GM12878 (cell line): ENCODE measurements around the gene CELA3B. TPM values are rescaled to one million over a fixed set of nuclear protein-coding genes. Genes with fewer than 3 reads are reported as not detected.
"Not testable (repeated sequence)": the region's sequence is repeated elsewhere in the genome, so short reads cannot be mapped to it uniquely, and the experiment has no call there.

Source experiments
- ATAC-seq: fragments of 200-7000 bp; cut with Tn5 transposase; 3 replicates; pipeline ENCODE4 v1.9.1; 2020; ENCODE audit warnings: mild to moderate bottlenecking, moderate library complexity
- BruUV-seq: library from RNA; stranded (reverse); fragments of 400-500 nt; replicated peaks from 2 replicates; lab custom pipeline; 2021; lab: Mats Ljungman, UMichigan
- CTCF ChIA-PET: fragments of 300-600 bp; sonication (Branson Sonifier 250); formaldehyde crosslinking; extraction: SDS; loops from one replicate; lab custom pipeline; 2021; ENCODE audit warnings: inconsistent platforms; lab: Yijun Ruan, JAX
- POLR2A ChIA-PET: fragments of 350-600 bp; formaldehyde crosslinking; extraction: SDS; loops from one replicate; lab custom pipeline; 2021; ENCODE audit warnings: inconsistent platforms; lab: Charles Lee
- RAD21 ChIA-PET: fragments of 300-600 bp; sonication (Branson Sonifier 250); formaldehyde crosslinking; loops from one replicate; lab custom pipeline; 2023; ENCODE audit warnings: antibody characterized with exemption; ENCODE audit not compliant: unreplicated experiment; lab: Charles Lee
- SMC1A ChIA-PET: fragments of 300-600 bp; sonication (Branson Sonifier 250); formaldehyde crosslinking; loops from one replicate; lab custom pipeline; 2023; ENCODE audit not compliant: unreplicated experiment, uncharacterized antibody; lab: Charles Lee
- DNase-seq: peaks from one replicate; pipeline ENCODE4 v3.0.0-alpha.2; 2011; ENCODE audit warnings: low read depth, low spot score
- FAIRE-seq: peaks from 3 replicates; lab custom pipeline; 2011; peaks lifted over from hg19 to GRCh38; lab: Jason Lieb, UNC
- H2AFZ ChIP-seq: 2 replicates; pipeline ENCODE4 v1.6.0; 2011; ENCODE audit warnings: low read depth, low read length, control low read depth; ENCODE audit not compliant: control insufficient read depth
- H3K27ac ChIP-seq: 2 replicates; pipeline ENCODE4 v1.5.1; 2011; ENCODE audit warnings: control low read depth; ENCODE audit not compliant: control insufficient read depth, insufficient read depth
- H3K27me3 ChIP-seq, 2 experiments: replicated peaks in 1 of 2; 2 replicates each; pipeline versions ENCODE4 v1.6.0 to v1.6.1; 2011; ENCODE audit warnings: low read length in 1 of 2; ENCODE audit not compliant: control insufficient read depth in 2 of 2, insufficient read depth in 2 of 2
- H3K36me3 ChIP-seq, 2 experiments: 2 replicates each; pipeline ENCODE4 v1.5.1; 2011; ENCODE audit warnings: low read length in 1 of 2; ENCODE audit not compliant: control insufficient read depth in 2 of 2, insufficient read depth in 2 of 2
- H3K4me1 ChIP-seq: 2 replicates; pipeline ENCODE4 v1.6.1; 2011; ENCODE audit warnings: mild to moderate bottlenecking, low read length, moderate library complexity, mixed read lengths; ENCODE audit not compliant: control insufficient read depth, insufficient read depth
- H3K4me2 ChIP-seq: 2 replicates; pipeline ENCODE4 v1.6.0; 2011; ENCODE audit warnings: control low read depth; ENCODE audit not compliant: control insufficient read depth, insufficient read depth
- H3K4me3 ChIP-seq: fragments of 200-600 bp; sonication (generic); 2 replicates; pipeline ENCODE4 v1.5.1; 2016
- H3K79me2 ChIP-seq: 2 replicates; pipeline ENCODE4 v1.6.0; 2011; ENCODE audit warnings: low read length; ENCODE audit not compliant: control insufficient read depth, insufficient read depth
- H3K9ac ChIP-seq: 2 replicates; pipeline ENCODE4 v1.8.0; 2011; ENCODE audit warnings: low read length, control low read depth, mixed read lengths; ENCODE audit not compliant: control insufficient read depth, insufficient read depth
- H3K9me3 ChIP-seq: replicated peaks from 3 replicates; pipeline ENCODE4 v1.5.1; 2011; ENCODE audit warnings: mild to moderate bottlenecking, low read length; ENCODE audit not compliant: control insufficient read depth, insufficient read depth
- H4K20me1 ChIP-seq: 2 replicates; pipeline ENCODE4 v1.6.0; 2011; ENCODE audit not compliant: control insufficient read depth, insufficient read depth
- CTCF ChIP-seq, 3 experiments: IDR thresholded peaks in 2 of 3; conservative IDR thresholded peaks in 1 of 3; 2 replicates each; pipeline ENCODE4 v1.5.1; 2011; ENCODE audit warnings: low read depth in 3 of 3, low read length in 3 of 3, mild to moderate bottlenecking in 3 of 3, control low read depth in 2 of 3, moderate library complexity in 2 of 3, inconsistent platforms in 1 of 3, mixed read lengths in 1 of 3; ENCODE audit not compliant: control insufficient read depth in 2 of 3, insufficient read depth in 1 of 3; ENCODE audit errors: extremely low read depth in 1 of 3
- WGBS: methylation state at CpG from one replicate; pipeline ENCODE4 v1.1.6; 2016; ENCODE audit warnings: low lambda C conversion rate; ENCODE audit not compliant: insufficient replicate concordance, insufficient coverage; ENCODE audit errors: missing lambda C conversion rate; 5-methylcytosine and 5-hydroxymethylcytosine counted together
- in situ Hi-C: fragments of 300-500 bp; cut with MboI; formaldehyde crosslinking; loops from 9 replicates; pipeline ENCODE4 v1.14.3; 2018; ENCODE audit warnings: mixed read lengths
- intact Hi-C: fragments of 100-400 bp; cut with micrococcal nuclease; formaldehyde crosslinking; loops from one replicate; pipeline ENCODE4 v1.14.2; 2022; ENCODE audit not compliant: unreplicated experiment
- polyA plus RNA-seq, 11 experiments: library from polyadenylated mRNA; depleted of rRNA in 4 of 11; unstranded in 6 of 11; stranded (reverse) in 5 of 11; fragments of >200 nt; fragmentation: Nextera tagmentation in 4 of 11; fragmentation: Illumina TruSeq in 1 of 11; extraction: Ambion mirVana in 4 of 11; extraction: Trizol in 1 of 11; gene quantifications; 1 replicate in 1 of 11; 2 replicates in 10 of 11; pipeline versions ENCODE4 v1.2.1 to v1.2.3, GENCODE V29; 2011 to 2016; ENCODE audit warnings: inconsistent platforms in 2 of 11, missing spikeins in 2 of 11, low read depth in 1 of 11
- total RNA-seq, 4 experiments: library from RNA; depleted of rRNA in 3 of 4; stranded (reverse); fragments of >200 nt in 3 of 4; fragmentation: Illumina TruSeq in 1 of 4; extraction: Trizol in 1 of 4; gene quantifications; 2 replicates each; pipeline versions ENCODE4 v1.2.1 to v1.2.3, GENCODE V29; 2013 to 2021

Gene CELA3B
- total and polyA plus RNA-seq, 10 of the 15 experiments (the other 5 are each of a cell fraction or from before 2014, with no cell fraction given), result 4.1 TPM; not detected in 9

DNA sequence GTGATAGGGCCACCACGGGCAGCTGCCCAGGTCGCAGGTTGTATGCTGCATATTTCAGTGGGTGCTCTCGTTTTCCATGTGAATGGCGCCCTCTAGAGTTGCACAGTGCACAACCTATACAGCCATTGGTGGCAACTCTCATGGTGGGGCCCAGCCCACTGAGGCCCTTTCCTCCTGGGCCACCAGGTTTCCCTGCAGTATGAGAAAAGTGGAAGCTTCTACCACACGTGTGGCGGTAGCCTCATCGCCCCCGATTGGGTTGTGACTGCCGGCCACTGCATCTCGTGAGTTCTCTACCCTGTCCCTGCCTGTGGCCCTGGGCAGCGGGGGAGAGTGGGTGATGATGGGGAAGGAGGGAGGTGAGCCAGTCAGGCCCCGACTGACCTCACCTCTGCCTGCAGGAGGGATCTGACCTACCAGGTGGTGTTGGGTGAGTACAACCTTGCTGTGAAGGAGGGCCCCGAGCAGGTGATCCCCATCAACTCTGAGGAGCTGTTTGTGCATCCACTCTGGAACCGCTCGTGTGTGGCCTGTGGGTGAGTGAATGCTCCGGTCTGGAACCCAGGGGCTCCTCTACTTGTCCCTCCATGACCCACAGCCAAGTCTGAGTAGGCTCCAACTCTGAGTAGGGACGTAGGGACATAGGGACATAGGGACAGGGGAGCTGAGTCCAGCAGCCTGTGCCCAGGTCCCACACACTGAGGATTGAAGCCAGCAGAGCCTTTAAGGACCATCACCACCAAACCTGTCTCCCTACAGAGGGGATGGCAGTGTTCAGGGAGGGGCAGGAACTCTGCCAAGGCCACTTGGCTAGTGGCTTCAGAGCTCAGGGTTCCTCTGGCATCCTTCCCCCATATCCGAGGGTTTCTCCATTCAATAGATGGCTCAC, 28.7 kb downstream of the CELA3B start:
- in situ Hi-C loops, result loop anchor here (10.0 kb wide), 1 partner anchor 409 kb away; no protein-coding TSS in a partner anchor
- H3K4me3 ChIP-seq, SMC1A ChIA-PET, FAIRE-seq, H3K9ac ChIP-seq, intact Hi-C loops, H3K9me3 ChIP-seq, RAD21 ChIA-PET, DNase-seq, H3K4me2 ChIP-seq, H4K20me1 ChIP-seq, POLR2A ChIA-PET, H2AFZ ChIP-seq, H3K4me1 ChIP-seq, H3K27me3 ChIP-seq, H3K36me3 ChIP-seq, BruUV-seq, H3K79me2 ChIP-seq, H3K27ac ChIP-seq: not testable (repeated sequence)
- peak in 2 of 3 experiments; percentile 10 to 11; a peak in 1 of 6 replicates for TF ChIP-seq CTCF (IDR thresholded peaks at IDR 0.05 in 2 of 3, conservative IDR thresholded peaks at IDR 0.05 in 1 of 3; ENCODE audit: control insufficient read depth in 2 of 3, extremely low read depth in 1 of 3, insufficient read depth in 1 of 3, low read depth in 3 of 3, low read length in 3 of 3)
- CTCF ChIA-PET, result interaction anchor here (0.7 kb wide), 2 partner anchors 25 to 39 kb away, joined by 3 to 4 read pairs; no protein-coding TSS in a partner anchor
- peak; percentile 85 for ATAC-seq
- 39% methylated on average over 18 of the region's 18 CpGs for WGBS

DNA sequence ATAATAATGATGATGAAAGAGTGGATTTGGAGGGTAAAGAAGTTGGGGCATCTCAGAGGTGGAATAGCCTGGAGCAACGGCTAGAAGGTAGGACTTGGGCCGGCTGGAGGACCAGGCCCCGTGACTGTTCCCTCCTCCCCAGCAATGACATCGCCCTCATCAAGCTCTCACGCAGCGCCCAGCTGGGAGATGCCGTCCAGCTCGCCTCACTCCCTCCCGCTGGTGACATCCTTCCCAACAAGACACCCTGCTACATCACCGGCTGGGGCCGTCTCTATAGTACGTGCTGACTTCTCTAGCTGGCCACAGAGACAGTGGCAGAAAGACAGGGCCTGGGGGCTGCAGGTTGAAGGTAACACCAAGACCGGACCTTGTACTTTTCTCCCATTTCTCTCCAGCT, 29.9 kb downstream of the CELA3B start:
- H3K79me2 ChIP-seq, RAD21 ChIA-PET, SMC1A ChIA-PET, FAIRE-seq, H3K4me3 ChIP-seq, H2AFZ ChIP-seq, BruUV-seq, H3K9me3 ChIP-seq, DNase-seq, intact Hi-C loops, CTCF ChIA-PET, H3K9ac ChIP-seq, H3K4me2 ChIP-seq, POLR2A ChIA-PET, H3K27ac ChIP-seq, H4K20me1 ChIP-seq, ATAC-seq, H3K36me3 ChIP-seq, H3K4me1 ChIP-seq, H3K27me3 ChIP-seq: not testable (repeated sequence)
- WGBS, result 67% methylated on average over 13 of the region's 13 CpGs
- in situ Hi-C loops, result loop anchor here (10.0 kb wide), 1 partner anchor 408 kb away; no protein-coding TSS in a partner anchor

- H3K36me3 ChIP-seq, DNase-seq, CTCF ChIA-PET, FAIRE-seq, H3K27ac ChIP-seq, H3K9me3 ChIP-seq, H3K4me1 ChIP-seq, intact Hi-C loops, H4K20me1 ChIP-seq, H3K27me3 ChIP-seq, H3K79me2 ChIP-seq, SMC1A ChIA-PET, H3K4me3 ChIP-seq, BruUV-seq, H3K9ac ChIP-seq, POLR2A ChIA-PET, H3K4me2 ChIP-seq, H2AFZ ChIP-seq, RAD21 ChIA-PET, ATAC-seq: not testable (repeated sequence)
- in situ Hi-C loops, result loop anchor here (10.0 kb wide), 1 partner anchor 408 kb away; no protein-coding TSS in a partner anchor
- WGBS, result 22% methylated on average over 9 of the region's 10 CpGs
Observed at GRCh38 chr1:22007262-22007661, 30.4 kb downstream of the CELA3B start.
